Peyer's patch (tissue), 4 donors: ENCODE results near the gene DNASE1L1. TPM values are rescaled to one million over a fixed set of nuclear protein-coding genes. Genes with fewer than 3 reads are reported as not detected.

ENCODE experiments used
- DNase-seq, 3 donors: peaks; one replicate each; pipeline ENCODE4 v3.0.0-alpha.2; 2017 to 2019
- H3K27ac ChIP-seq, 4 donors: fragments of 200-600 bp; sonication (generic); one replicate each; pipeline ENCODE4 v1.5.1; 2016 to 2019
- H3K27me3 ChIP-seq, 2 donors: fragments of 200-600 bp; sonication (generic); one replicate each; pipeline ENCODE4 v1.5.1; 2019
- H3K36me3 ChIP-seq, 3 donors: fragments of 200-600 bp; sonication (generic); one replicate each; pipeline ENCODE4 v1.5.1; 2016 to 2019
- H3K4me1 ChIP-seq, 4 donors: fragments of 200-600 bp; sonication (generic); one replicate each; pipeline ENCODE4 v1.5.1; 2016 to 2019
- H3K4me3 ChIP-seq, 4 donors: fragments of 200-600 bp; sonication (generic); 1 replicate in 3 of 4; 2 replicates in 1 of 4; pipeline ENCODE4 v1.5.1; 2016 to 2019; ENCODE audit warnings: mild to moderate bottlenecking in 1 of 4
- H3K9me3 ChIP-seq, 4 donors: fragments of 200-600 bp; sonication (generic); one replicate each; pipeline ENCODE4 v1.5.1; 2016 to 2019; ENCODE audit warnings: mild to moderate bottlenecking in 1 of 4
- POLR2A ChIP-seq, 2 donors: fragments of 450-650 bp; IDR thresholded peaks; one replicate each; pipeline ENCODE4 v1.5.1; 2017; ENCODE audit warnings: antibody characterized with exemption in 2 of 2, mild to moderate bottlenecking in 2 of 2, moderate library complexity in 2 of 2
- total RNA-seq, 4 donors: library from RNA; depleted of rRNA; stranded (reverse); fragments of >200 nt; gene quantifications; one replicate each; pipeline ENCODE4 v1.1.0, GENCODE V29; 2016
- TF ChIP-seq, protein P1 (sequence below), 6 experiments: fragments of 450-650 bp in 4 of 6; fragments of 200-600 bp in 2 of 6; sonication (generic) in 1 of 6; IDR thresholded peaks; one replicate each; pipeline ENCODE4 v1.5.1; 2017 to 2019; ENCODE audit warnings: antibody characterized with exemption in 6 of 6, mild to moderate bottlenecking in 3 of 6, moderate library complexity in 1 of 6

The DNASE1L1 gene
- total RNA-seq, 4 donors from 2014 or later = 23.9 to 41.2 (median 32.2) TPM

DNA sequence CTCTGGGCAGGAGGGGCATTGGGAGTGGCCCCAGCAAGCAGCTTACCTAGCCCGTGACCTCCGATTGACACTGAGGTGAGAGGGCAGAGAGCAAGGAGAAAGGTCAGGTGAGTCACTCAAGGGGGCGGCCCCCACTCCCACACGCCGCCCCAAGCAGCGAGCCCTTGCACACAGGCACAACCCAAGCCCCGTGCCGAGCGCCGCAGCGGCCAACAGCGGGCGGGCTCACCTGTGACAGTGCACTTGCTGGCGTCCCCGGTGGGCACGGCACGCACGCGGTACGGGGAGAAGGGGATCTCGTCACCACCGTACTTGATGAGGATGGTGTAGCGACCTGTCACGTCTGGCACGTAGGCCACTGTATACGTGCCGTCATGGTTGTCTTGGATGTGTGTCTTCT, 51.8 kb downstream of the DNASE1L1 start:
- no peaks in the 10 kb centered on the region for H3K4me1 ChIP-seq
- H3K27ac ChIP-seq = no peak overlapping the region
- no peaks in the 10 kb centered on the region for H3K9me3 ChIP-seq
- H3K27me3 ChIP-seq = no peaks in the 10 kb centered on the region
- peaks cover 0 to 69% (median 0%) of the 10 kb centered on the region in 3 donors for H3K36me3 ChIP-seq
- no peak for TF ChIP-seq POLR2A (IDR thresholded peaks at IDR 0.05)
- TF ChIP-seq, protein P1, sequence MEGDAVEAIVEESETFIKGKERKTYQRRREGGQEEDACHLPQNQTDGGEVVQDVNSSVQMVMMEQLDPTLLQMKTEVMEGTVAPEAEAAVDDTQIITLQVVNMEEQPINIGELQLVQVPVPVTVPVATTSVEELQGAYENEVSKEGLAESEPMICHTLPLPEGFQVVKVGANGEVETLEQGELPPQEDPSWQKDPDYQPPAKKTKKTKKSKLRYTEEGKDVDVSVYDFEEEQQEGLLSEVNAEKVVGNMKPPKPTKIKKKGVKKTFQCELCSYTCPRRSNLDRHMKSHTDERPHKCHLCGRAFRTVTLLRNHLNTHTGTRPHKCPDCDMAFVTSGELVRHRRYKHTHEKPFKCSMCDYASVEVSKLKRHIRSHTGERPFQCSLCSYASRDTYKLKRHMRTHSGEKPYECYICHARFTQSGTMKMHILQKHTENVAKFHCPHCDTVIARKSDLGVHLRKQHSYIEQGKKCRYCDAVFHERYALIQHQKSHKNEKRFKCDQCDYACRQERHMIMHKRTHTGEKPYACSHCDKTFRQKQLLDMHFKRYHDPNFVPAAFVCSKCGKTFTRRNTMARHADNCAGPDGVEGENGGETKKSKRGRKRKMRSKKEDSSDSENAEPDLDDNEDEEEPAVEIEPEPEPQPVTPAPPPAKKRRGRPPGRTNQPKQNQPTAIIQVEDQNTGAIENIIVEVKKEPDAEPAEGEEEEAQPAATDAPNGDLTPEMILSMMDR (IDR thresholded peaks at IDR 0.05) = no peak
- no peak for DNase-seq
- H3K4me3 ChIP-seq = no peak overlapping the region

DNA sequence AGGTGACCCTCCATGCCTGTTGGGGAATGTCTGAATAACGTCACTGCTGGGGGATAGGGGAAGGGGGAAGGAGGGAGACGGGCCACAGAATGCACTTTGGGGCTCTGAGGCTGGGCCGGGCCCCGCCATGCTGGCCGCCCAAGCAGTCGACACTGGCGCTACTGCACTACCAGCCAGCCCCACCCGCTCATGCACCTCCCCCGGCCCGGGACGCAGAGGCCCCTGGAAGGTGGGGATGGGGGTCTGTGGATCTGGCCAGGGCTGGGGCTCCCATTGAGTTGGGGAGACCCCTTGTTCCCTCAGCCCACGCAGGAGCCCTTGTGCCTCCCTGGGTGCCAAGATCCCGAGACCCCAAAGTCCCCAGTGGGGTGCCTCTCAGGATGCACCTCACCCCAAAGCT, 52.5 kb downstream of the DNASE1L1 start:
- no peak for DNase-seq
- TF ChIP-seq, protein P1 (IDR thresholded peaks at IDR 0.05) = no peak
- TF ChIP-seq POLR2A (IDR thresholded peaks at IDR 0.05) = no peak
- peaks cover 0 to 4% (median 0%) of the 10 kb centered on the region in 4 donors for H3K4me1 ChIP-seq
- no peak overlapping the region for H3K27ac ChIP-seq
- no peak overlapping the region for H3K4me3 ChIP-seq
- no peaks in the 10 kb centered on the region for H3K27me3 ChIP-seq
- peaks cover 0 to 63% (median 0%) of the 10 kb centered on the region in 3 donors for H3K36me3 ChIP-seq
- no peaks in the 10 kb centered on the region for H3K9me3 ChIP-seq

DNA sequence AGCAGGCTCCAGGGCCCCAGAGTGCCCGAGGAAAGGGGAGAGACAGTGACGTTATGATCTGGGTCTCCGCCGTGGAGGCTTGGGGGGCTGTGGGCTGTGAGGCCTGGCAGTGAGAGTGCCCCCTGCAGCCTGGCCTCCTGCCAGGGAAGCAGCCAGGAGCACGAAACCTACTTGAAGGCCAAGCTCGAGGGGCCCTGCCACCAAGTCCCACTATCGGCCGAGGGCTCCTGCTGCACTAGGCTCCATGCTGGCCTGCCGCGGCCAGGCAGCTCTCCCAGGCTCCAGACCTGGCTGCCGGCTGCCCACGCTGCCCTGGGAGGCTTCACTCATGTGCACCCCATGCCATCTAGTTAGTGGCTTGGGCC, 53.3 kb downstream of the DNASE1L1 start:
- H3K4me3 ChIP-seq = no peak overlapping the region
- no peaks in the 10 kb centered on the region for H3K9me3 ChIP-seq
- H3K27me3 ChIP-seq = no peaks in the 10 kb centered on the region
- DNase-seq = no peak
- no peak for TF ChIP-seq POLR2A (IDR thresholded peaks at IDR 0.05)
- TF ChIP-seq, protein P1 (IDR thresholded peaks at IDR 0.05) = no peak
- no peak overlapping the region for H3K27ac ChIP-seq
- peaks cover 0 to 64% (median 0%) of the 10 kb centered on the region in 3 donors for H3K36me3 ChIP-seq
- peaks cover 0 to 4% (median 0%) of the 10 kb centered on the region in 4 donors for H3K4me1 ChIP-seq

DNA sequence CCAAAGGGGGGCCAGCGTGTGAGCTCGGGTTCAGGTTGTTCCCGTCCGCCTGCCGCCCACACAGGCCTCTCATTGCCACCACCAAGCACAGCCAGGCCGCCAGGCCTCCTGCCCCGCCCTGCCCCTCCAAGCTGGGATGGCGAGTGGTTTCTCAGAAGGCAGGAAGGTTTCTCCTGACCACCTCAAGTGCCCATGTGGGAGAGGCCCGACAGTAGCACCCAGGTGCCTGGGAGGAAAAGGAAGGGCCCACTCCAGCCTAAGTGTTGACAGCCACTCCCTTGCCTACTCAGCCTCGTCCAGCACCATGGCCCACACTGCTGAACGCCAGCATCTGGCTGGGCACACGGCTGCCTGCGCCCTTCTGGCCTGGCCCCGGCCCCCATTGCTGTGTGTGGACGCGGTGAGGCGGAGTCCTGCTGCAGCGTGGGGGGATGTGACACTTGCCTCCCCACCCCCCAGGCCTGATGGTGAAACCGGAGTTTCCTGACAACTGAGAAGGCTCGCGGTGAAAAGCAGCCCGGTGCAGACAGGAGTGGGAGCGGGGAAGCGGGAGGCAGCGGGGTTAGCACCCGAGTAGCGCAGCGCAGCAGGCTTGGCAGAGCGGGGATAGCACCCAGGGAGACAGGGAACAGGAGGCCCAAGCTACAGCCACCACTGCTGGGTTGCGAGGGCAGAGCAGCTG, 53.8 kb downstream of the DNASE1L1 start:
- no peaks in the 10 kb centered on the region for H3K27me3 ChIP-seq
- no peak overlapping the region for H3K4me3 ChIP-seq
- H3K9me3 ChIP-seq = no peaks in the 10 kb centered on the region
- TF ChIP-seq, protein P1 (IDR thresholded peaks at IDR 0.05) = no peak
- no peak for TF ChIP-seq POLR2A (IDR thresholded peaks at IDR 0.05)
- H3K4me1 ChIP-seq = peaks cover 0 to 4% (median 0%) of the 10 kb centered on the region in 4 donors
- peaks cover 0 to 69% (median 0%) of the 10 kb centered on the region in 3 donors for H3K36me3 ChIP-seq
- DNase-seq = no peak
- H3K27ac ChIP-seq = no peak overlapping the region

DNA sequence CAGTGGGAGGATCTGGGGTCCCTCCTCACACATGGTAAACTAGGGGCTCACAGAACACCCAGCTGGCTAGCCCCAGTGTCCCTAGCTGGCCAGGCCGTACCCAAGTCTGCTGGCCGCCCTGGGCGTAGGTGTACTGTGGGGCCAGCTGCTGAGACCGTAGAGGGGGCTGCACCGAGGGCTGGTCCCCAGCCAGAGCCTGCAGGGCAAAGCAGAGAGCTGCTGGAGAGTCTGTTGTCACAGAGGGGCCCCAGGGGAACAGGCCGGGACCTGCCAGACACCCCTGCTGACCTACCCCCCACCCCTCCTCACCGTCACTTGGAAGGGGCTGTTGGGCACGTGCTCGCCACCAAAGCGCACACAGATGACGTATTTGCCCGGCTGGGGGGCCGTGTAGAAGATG, 54.5 kb downstream of the DNASE1L1 start:
- TF ChIP-seq, protein P1 (IDR thresholded peaks at IDR 0.05) = no peak
- no peak for TF ChIP-seq POLR2A (IDR thresholded peaks at IDR 0.05)
- Histone ChIP-seq H3K4me1 (peaks cover 0 to 4% (median 0%) of the 10 kb centered on the region in 4 donors), H3K4me3 (no peak overlapping the region), H3K27me3 (no peaks in the 10 kb centered on the region), H3K9me3 (no peaks in the 10 kb centered on the region), H3K36me3 (peaks cover 0 to 70% (median 0%) of the 10 kb centered on the region in 3 donors), H3K27ac (no peak overlapping the region)
- DNase-seq = no peak
